ENCODE data around the gene IMPDH1. TPM values are rescaled to one million over a fixed set of nuclear protein-coding genes. Genes with fewer than 3 reads are reported as not detected.

The IMPDH1 gene
- total and polyA plus RNA-seq, 10 of the 15 experiments (the other 5 are each of a cell fraction or from before 2014, with no cell fraction given) = 0.50 to 61.3 (median 41.8) TPM

- no peak for TF ChIP-seq IRF4 (IDR thresholded peaks at IDR 0.05; ENCODE audit: low read depth, low read length)
- TF ChIP-seq ZNF207 (IDR thresholded peaks at IDR 0.05; ENCODE audit: borderline replicate concordance) = no peak
- TF ChIP-seq CEBPB (IDR thresholded peaks at IDR 0.05; ENCODE audit: borderline replicate concordance in 1 of 2, low read depth in 2 of 2, low read length in 2 of 2) = no peak
- TF ChIP-seq, protein P1, sequence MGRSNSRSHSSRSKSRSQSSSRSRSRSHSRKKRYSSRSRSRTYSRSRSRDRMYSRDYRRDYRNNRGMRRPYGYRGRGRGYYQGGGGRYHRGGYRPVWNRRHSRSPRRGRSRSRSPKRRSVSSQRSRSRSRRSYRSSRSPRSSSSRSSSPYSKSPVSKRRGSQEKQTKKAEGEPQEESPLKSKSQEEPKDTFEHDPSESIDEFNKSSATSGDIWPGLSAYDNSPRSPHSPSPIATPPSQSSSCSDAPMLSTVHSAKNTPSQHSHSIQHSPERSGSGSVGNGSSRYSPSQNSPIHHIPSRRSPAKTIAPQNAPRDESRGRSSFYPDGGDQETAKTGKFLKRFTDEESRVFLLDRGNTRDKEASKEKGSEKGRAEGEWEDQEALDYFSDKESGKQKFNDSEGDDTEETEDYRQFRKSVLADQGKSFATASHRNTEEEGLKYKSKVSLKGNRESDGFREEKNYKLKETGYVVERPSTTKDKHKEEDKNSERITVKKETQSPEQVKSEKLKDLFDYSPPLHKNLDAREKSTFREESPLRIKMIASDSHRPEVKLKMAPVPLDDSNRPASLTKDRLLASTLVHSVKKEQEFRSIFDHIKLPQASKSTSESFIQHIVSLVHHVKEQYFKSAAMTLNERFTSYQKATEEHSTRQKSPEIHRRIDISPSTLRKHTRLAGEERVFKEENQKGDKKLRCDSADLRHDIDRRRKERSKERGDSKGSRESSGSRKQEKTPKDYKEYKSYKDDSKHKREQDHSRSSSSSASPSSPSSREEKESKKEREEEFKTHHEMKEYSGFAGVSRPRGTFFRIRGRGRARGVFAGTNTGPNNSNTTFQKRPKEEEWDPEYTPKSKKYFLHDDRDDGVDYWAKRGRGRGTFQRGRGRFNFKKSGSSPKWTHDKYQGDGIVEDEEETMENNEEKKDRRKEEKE (IDR thresholded peaks at IDR 0.05) = no peak
- TF ChIP-seq KLF5 (IDR thresholded peaks at IDR 0.05; ENCODE audit: partially characterized antibody) = no peak
- in situ Hi-C loops (cut with MboI) = no loop called here
- no peak overlapping the region for H3K27ac ChIP-seq (ENCODE audit: control insufficient read depth, insufficient read depth)
- ChIA-PET POLR2A (no interaction called here), SMC1A (ENCODE audit: uncharacterized antibody, unreplicated experiment) (interaction anchor here (1.0 kb wide), 1 partner anchor 69 kb away, joined by 3 read pairs; no protein-coding TSS in a partner anchor), CTCF (no interaction called here), RAD21 (ENCODE audit: unreplicated experiment) (interaction anchor here (1.4 kb wide), 1 partner anchor 45 kb away, joined by 3 read pairs; no protein-coding TSS in a partner anchor)
- no peaks in the 10 kb centered on the region for H3K27me3 ChIP-seq (replicated peaks in 1 of 2; ENCODE audit: control insufficient read depth in 2 of 2, insufficient read depth in 2 of 2, low read length in 1 of 2)
- intact Hi-C loops (cut with micrococcal nuclease; ENCODE audit: unreplicated experiment) = no loop called here
- no peak overlapping the region for H3K4me2 ChIP-seq (ENCODE audit: control insufficient read depth, insufficient read depth)
- no peak overlapping the region for H3K4me3 ChIP-seq
- H3K4me1 ChIP-seq (ENCODE audit: control insufficient read depth, insufficient read depth, low read length) = no peaks in the 10 kb centered on the region
- FAIRE-seq (no peak), DNase-seq (ENCODE audit: low read depth, low spot score) (no peak), ATAC-seq (no peak)
- no peaks in the 10 kb centered on the region for H4K20me1 ChIP-seq (ENCODE audit: control insufficient read depth, insufficient read depth)
- no peak overlapping the region for H2AFZ ChIP-seq (ENCODE audit: control insufficient read depth, low read depth, low read length)
- 90% methylated on average over 18 of the region's 18 CpGs for WGBS (ENCODE audit: insufficient coverage, insufficient replicate concordance, low lambda C conversion rate, missing lambda C conversion rate)
- H3K9ac ChIP-seq (ENCODE audit: control insufficient read depth, insufficient read depth, low read length) = no peak overlapping the region
- no TSS peak for BruUV-seq (replicated peaks)
- H3K9me3 ChIP-seq (replicated peaks; ENCODE audit: control insufficient read depth, insufficient read depth, low read length) = no peaks in the 10 kb centered on the region
- H3K36me3 ChIP-seq (ENCODE audit: control insufficient read depth in 2 of 2, insufficient read depth in 2 of 2, low read length in 1 of 2) = peaks cover 2 to 3% of the 10 kb centered on the region in 2 experiments; a peak in 2 of 4 replicates
- no peaks in the 10 kb centered on the region for H3K79me2 ChIP-seq (ENCODE audit: control insufficient read depth, insufficient read depth, low read length)
Observed at GRCh38 chr7:128392446-128393327, 17.1 kb downstream of the IMPDH1 start.

Measured in GM12878 (cell line).